A673 (cell line): ENCODE results near the gene ACAP2. TPM values are rescaled to one million over a fixed set of nuclear protein-coding genes. Genes with fewer than 3 reads are reported as not detected.

Source experiments
- BruUV-seq: library from RNA; stranded (reverse); fragments of 400-500 nt; replicated peaks from 2 replicates; lab custom pipeline; 2021; lab: Mats Ljungman, UMichigan
- CTCF ChIA-PET: fragments of 300-600 bp; sonication (Branson Sonifier 250); formaldehyde crosslinking; loops from one replicate; lab custom pipeline; 2022; ENCODE audit warnings: antibody characterized with exemption; lab: Charles Lee
- POLR2A ChIA-PET: fragments of 300-600 bp; sonication (Branson Sonifier 250); formaldehyde crosslinking; loops from one replicate; lab custom pipeline; 2022; ENCODE audit warnings: antibody characterized with exemption; ENCODE audit not compliant: low non-redundant PET; lab: Charles Lee
- DNase-seq: peaks from one replicate; pipeline ENCODE4 v3.0.0-alpha.2; 2015; ENCODE audit warnings: low spot score
- H3K27ac ChIP-seq: fragments of 200-600 bp; sonication (generic); 2 replicates; pipeline ENCODE4 v1.5.1; 2016; ENCODE audit warnings: mixed run types, low read depth, mild to moderate bottlenecking, mixed read lengths, antibody characterized with exemption, low read length; ENCODE audit not compliant: poor library complexity, severe bottlenecking
- H3K27me3 ChIP-seq: fragments of 200-600 bp; sonication (generic); replicated peaks from 2 replicates; pipeline ENCODE4 v1.6.1; 2017; ENCODE audit warnings: mixed run types, low read depth, mild to moderate bottlenecking, mixed read lengths, antibody characterized with exemption, low read length; ENCODE audit not compliant: insufficient read depth, poor library complexity
- H3K36me3 ChIP-seq: fragments of 200-600 bp; sonication (generic); 2 replicates; pipeline ENCODE4 v1.6.1; 2016; ENCODE audit warnings: mixed run types, mild to moderate bottlenecking, mixed read lengths, antibody characterized with exemption, low read length; ENCODE audit not compliant: insufficient read depth, poor library complexity, severe bottlenecking
- H3K4me1 ChIP-seq: fragments of 200-600 bp; sonication (generic); 2 replicates; pipeline ENCODE4 v1.6.1; 2017; ENCODE audit warnings: mixed run types, mild to moderate bottlenecking, mixed read lengths, antibody characterized with exemption, low read length; ENCODE audit not compliant: insufficient read depth, poor library complexity, severe bottlenecking
- H3K4me3 ChIP-seq: fragments of 200-600 bp; sonication (generic); 2 replicates; pipeline ENCODE4 v1.5.1; 2016; ENCODE audit warnings: low read depth, mixed run types, mild to moderate bottlenecking, mixed read lengths, low read length; ENCODE audit not compliant: poor library complexity, severe bottlenecking
- H3K9me3 ChIP-seq: fragments of 200-600 bp; sonication (generic); 2 replicates; pipeline ENCODE4 v1.6.1; 2016; ENCODE audit warnings: mixed run types, low read depth, mild to moderate bottlenecking, mixed read lengths, antibody characterized with exemption, low read length; ENCODE audit not compliant: poor library complexity, severe bottlenecking
- CTCF ChIP-seq: fragments of 300-800, 200-600 bp; sonication (generic); conservative IDR thresholded peaks from 2 replicates; pipeline ENCODE4 v1.5.1; 2017; ENCODE audit warnings: low read depth, mild to moderate bottlenecking, antibody characterized with exemption, low read length, moderate library complexity, mixed read lengths
- EZH2 ChIP-seq: fragments of 200-600 bp; sonication (generic); IDR thresholded peaks from 2 replicates; pipeline ENCODE4 v1.6.1; 2017; ENCODE audit warnings: borderline replicate concordance, low read depth, mild to moderate bottlenecking, mixed read lengths, antibody characterized with exemption, low read length; ENCODE audit not compliant: poor library complexity, severe bottlenecking
- intact Hi-C: fragments of 100-400 bp; cut with micrococcal nuclease; formaldehyde crosslinking; loops from one replicate; pipeline ENCODE4 v1.10.0; 2022; ENCODE audit not compliant: unreplicated experiment
- total RNA-seq: library from RNA; stranded (reverse); gene quantifications from 2 replicates; pipeline ENCODE4 v1.2.3, GENCODE V29; 2021

Gene ACAP2
- total RNA-seq, 1 experiment from 2014 or later: 47.4 TPM

GRCh38 chr3:195460091-195460713 is 17.4 kb upstream of the ACAP2 start:
- no peaks in the 10 kb centered on the region for H3K9me3 ChIP-seq
- no peak overlapping the region for H3K27ac ChIP-seq
- TF ChIP-seq EZH2 (no peak), CTCF (no peak)
- DNase-seq: no peak
- H3K27me3 ChIP-seq: no peaks in the 10 kb centered on the region
- H3K4me3 ChIP-seq: no peak overlapping the region
- no TSS peak for BruUV-seq
- no peaks in the 10 kb centered on the region for H3K36me3 ChIP-seq
- ChIA-PET CTCF (no interaction called here), POLR2A (no interaction called here)
- no peaks in the 10 kb centered on the region for H3K4me1 ChIP-seq
- intact Hi-C loops: no loop called here

GRCh38 chr3:195458316-195458717 is 15.5 kb upstream of the ACAP2 start:
- POLR2A ChIA-PET: no interaction called here
- no peak for DNase-seq
- Histone ChIP-seq H3K9me3 (no peaks in the 10 kb centered on the region), H3K36me3 (no peaks in the 10 kb centered on the region), H3K4me3 (no peak overlapping the region), H3K4me1 (no peaks in the 10 kb centered on the region), H3K27ac (no peak overlapping the region), H3K27me3 (no peaks in the 10 kb centered on the region)
- CTCF ChIA-PET: no interaction called here
- no peak for TF ChIP-seq EZH2
- TF ChIP-seq CTCF: no peak
- no TSS peak for BruUV-seq
- intact Hi-C loops: loop anchor here (5.0 kb wide), 1 partner anchor 54 kb away; no protein-coding TSS in a partner anchor

- intact Hi-C loops: loop anchor here (5.0 kb wide), 1 partner anchor 57 kb away; no protein-coding TSS in a partner anchor
- ChIA-PET CTCF (no interaction called here), POLR2A (no interaction called here)
- H3K4me1 ChIP-seq: peaks cover 4% of the 10 kb centered on the region
- H3K36me3 ChIP-seq: no peaks in the 10 kb centered on the region
- no peak overlapping the region for H3K27ac ChIP-seq
- no peak for DNase-seq
- no peaks in the 10 kb centered on the region for H3K27me3 ChIP-seq
- TF ChIP-seq CTCF: no peak
- no peak for TF ChIP-seq EZH2
- BruUV-seq: no TSS peak
- H3K4me3 ChIP-seq: no peak overlapping the region
- no peaks in the 10 kb centered on the region for H3K9me3 ChIP-seq
Observed at GRCh38 chr3:195455789-195456188, 13.0 kb upstream of the ACAP2 start.
